Vagina (tissue), 2 donors: ENCODE results near the gene NPHS2.

ENCODE experiments used
- CTCF ChIP-seq, 3 experiments: fragments of 450-650 bp in 2 of 3; fragments of 200-600 bp in 1 of 3; sonication (generic) in 1 of 3; IDR thresholded peaks; one replicate each; pipeline ENCODE4 v1.5.1; 2017 to 2019; ENCODE audit warnings: antibody characterized with exemption in 3 of 3, mild to moderate bottlenecking in 2 of 3, moderate library complexity in 2 of 3
- POLR2A ChIP-seq, 2 donors: fragments of 450-650 bp; IDR thresholded peaks; one replicate each; pipeline ENCODE4 v1.6.1; 2017; ENCODE audit warnings: antibody characterized with exemption in 2 of 2, mild to moderate bottlenecking in 2 of 2, moderate library complexity in 2 of 2
- POLR2AphosphoS5 ChIP-seq, 2 donors: sonication (generic); formaldehyde crosslinking; IDR thresholded peaks; one replicate each; pipeline ENCODE4 v1.9.0; 2017; ENCODE audit warnings: antibody characterized with exemption in 2 of 2, mild to moderate bottlenecking in 2 of 2, low read depth in 1 of 2; ENCODE audit not compliant: insufficient read depth in 1 of 2

- TF ChIP-seq CTCF (IDR thresholded peaks at IDR 0.05), result no peak
- TF ChIP-seq POLR2AphosphoS5 (IDR thresholded peaks at IDR 0.05; ENCODE audit: insufficient read depth in 1 of 2, low read depth in 1 of 2), result no peak
- no peak for TF ChIP-seq POLR2A (IDR thresholded peaks at IDR 0.05)
Observed at GRCh38 chr1:179549368-179549700, 26.4 kb downstream of the NPHS2 start.
